Lower lobe of right lung (tissue), 2 donors: ENCODE measurements around the gene PTTG1IP2. TPM values are rescaled to one million over a fixed set of nuclear protein-coding genes. Genes with fewer than 3 reads are reported as not detected.
"Not testable (repeated sequence)": the region's sequence is repeated elsewhere in the genome, so short reads cannot be mapped to it uniquely, and the experiment has no call there.

Source experiments
- ATAC-seq, 2 donors: fragments of 200-7000 bp; cut with Tn5 transposase; one replicate each; pipeline ENCODE4 v1.9.1; 2020 to 2022; ENCODE audit warnings: mild to moderate bottlenecking in 2 of 2, moderate library complexity in 2 of 2
- DNase-seq: peaks from one replicate; pipeline ENCODE4 v3.0.0-alpha.2; 2020
- H3K27ac ChIP-seq: fragments of 200-600 bp; one replicate; pipeline ENCODE4 v1.8.0; 2022
- H3K27me3 ChIP-seq: fragments of 200-600 bp; one replicate; pipeline ENCODE4 v1.8.0; 2022; ENCODE audit warnings: low read depth
- H3K36me3 ChIP-seq: fragments of 200-600 bp; one replicate; pipeline ENCODE4 v1.8.0; 2022; ENCODE audit warnings: mild to moderate bottlenecking
- H3K4me1 ChIP-seq: fragments of 200-600 bp; one replicate; pipeline ENCODE4 v1.8.0; 2022
- H3K4me3 ChIP-seq: fragments of 200-600 bp; one replicate; pipeline ENCODE4 v1.8.0; 2022; ENCODE audit warnings: mild to moderate bottlenecking
- H3K9me3 ChIP-seq: fragments of 200-600 bp; one replicate; pipeline ENCODE4 v1.8.0; 2022
- CTCF ChIP-seq: fragments of 200-600 bp; IDR thresholded peaks from one replicate; pipeline ENCODE4 v1.8.0; 2022; ENCODE audit warnings: antibody characterized with exemption, mild to moderate bottlenecking
- intact Hi-C: fragments of 100-400 bp; cut with DNase I; formaldehyde crosslinking; loops from one replicate; pipeline ENCODE4 v1.11.0; 2022
- total RNA-seq: library from RNA; stranded (reverse); fragmentation: NEBNext Ultra II Directional; extraction: Animal tissue kit (Norgen Biotek cat#: 25700); gene quantifications from one replicate; pipeline ENCODE4 v1.2.1, GENCODE V29; 2021
- donor health status: DM: no; HTN: yes; CAD: no; lungs with severe emphysema.

PTTG1IP2 gene
- total RNA-seq, 1 donor from 2014 or later = not detected

- Histone ChIP-seq H3K27ac (no peak overlapping the region), H3K36me3 (no peaks in the 10 kb centered on the region), H3K4me1 (peaks cover 7% of the 10 kb centered on the region), H3K27me3 (no peaks in the 10 kb centered on the region), H3K4me3 (no peak overlapping the region), H3K9me3 (no peaks in the 10 kb centered on the region)
- DNase-seq = no peak
- intact Hi-C loops = no loop called here
- no peak for ATAC-seq
- TF ChIP-seq CTCF = no peak
Observed at GRCh38 chr7:90453931-90454330, 15.5 kb upstream of the PTTG1IP2 start.

- ATAC-seq = peak; percentile 61 to 79
- TF ChIP-seq CTCF = peak; percentile 67
- H3K4me1 ChIP-seq = peaks cover 7% of the 10 kb centered on the region
- no peak for DNase-seq
- H3K9me3 ChIP-seq = no peaks in the 10 kb centered on the region
- no peak overlapping the region for H3K27ac ChIP-seq
- H3K36me3 ChIP-seq = no peaks in the 10 kb centered on the region
- intact Hi-C loops = no loop called here
- no peaks in the 10 kb centered on the region for H3K27me3 ChIP-seq
- H3K4me3 ChIP-seq = no peak overlapping the region
Observed at GRCh38 chr7:90455163-90456030, 14.0 kb upstream of the PTTG1IP2 start.

GRCh38 chr7:90458104-90458503 lies 11.3 kb upstream of the PTTG1IP2 start:
- TF ChIP-seq CTCF = no peak
- no peak overlapping the region for H3K27ac ChIP-seq
- ATAC-seq = no peak
- no peak overlapping the region for H3K4me3 ChIP-seq
- no peaks in the 10 kb centered on the region for H3K36me3 ChIP-seq
- DNase-seq = no peak
- H3K27me3 ChIP-seq = no peaks in the 10 kb centered on the region
- intact Hi-C loops = no loop called here
- no peaks in the 10 kb centered on the region for H3K9me3 ChIP-seq
- peaks cover 11% of the 10 kb centered on the region for H3K4me1 ChIP-seq

GRCh38 chr7:90459888-90460287 lies 9.6 kb upstream of the PTTG1IP2 start:
- no peak overlapping the region for H3K27ac ChIP-seq

GRCh38 chr7:90461219-90461618 lies 8.2 kb upstream of the PTTG1IP2 start:
- Histone ChIP-seq H3K4me1 (peaks cover 7% of the 10 kb centered on the region), H3K9me3 (no peaks in the 10 kb centered on the region), H3K4me3 (no peak overlapping the region), H3K36me3 (no peaks in the 10 kb centered on the region), H3K27me3 (no peaks in the 10 kb centered on the region), H3K27ac (no peak overlapping the region)
- TF ChIP-seq CTCF = no peak
- intact Hi-C loops = no loop called here
- ATAC-seq (peak; percentile 51 to 53), DNase-seq (no peak)

More at GRCh38 chr7:90459888-90460287, 9.6 kb upstream of the PTTG1IP2 start:
- Histone ChIP-seq H3K4me1 (peaks cover 13% of the 10 kb centered on the region), H3K36me3 (no peaks in the 10 kb centered on the region), H3K9me3 (no peaks in the 10 kb centered on the region), H3K4me3 (no peak overlapping the region), H3K27me3 (no peaks in the 10 kb centered on the region)
- no peak for DNase-seq
- intact Hi-C loops = no loop called here
- ATAC-seq = no peak
- no peak for TF ChIP-seq CTCF

GRCh38 chr7:90463151-90463628 lies 6.2 kb upstream of the PTTG1IP2 start:
- H3K4me1 ChIP-seq, H3K9me3 ChIP-seq, DNase-seq, H3K36me3 ChIP-seq, H3K27me3 ChIP-seq, intact Hi-C loops: not testable (repeated sequence)
- peak; percentile 46 to 84 for ATAC-seq
- peak overlapping the region; percentile 74 for H3K27ac ChIP-seq
- peak overlapping the region; percentile 53 for H3K4me3 ChIP-seq
